ENCODE data around the gene POLR1H. TPM values are rescaled to one million over a fixed set of nuclear protein-coding genes. Genes with fewer than 3 reads are reported as not detected.
A peak's percentile ranks its signal among the peaks of the same experiment; 100 is the strongest.

Gene POLR1H
- total RNA-seq, 1 experiment from 2014 or later, result 17.6 TPM

DNA sequence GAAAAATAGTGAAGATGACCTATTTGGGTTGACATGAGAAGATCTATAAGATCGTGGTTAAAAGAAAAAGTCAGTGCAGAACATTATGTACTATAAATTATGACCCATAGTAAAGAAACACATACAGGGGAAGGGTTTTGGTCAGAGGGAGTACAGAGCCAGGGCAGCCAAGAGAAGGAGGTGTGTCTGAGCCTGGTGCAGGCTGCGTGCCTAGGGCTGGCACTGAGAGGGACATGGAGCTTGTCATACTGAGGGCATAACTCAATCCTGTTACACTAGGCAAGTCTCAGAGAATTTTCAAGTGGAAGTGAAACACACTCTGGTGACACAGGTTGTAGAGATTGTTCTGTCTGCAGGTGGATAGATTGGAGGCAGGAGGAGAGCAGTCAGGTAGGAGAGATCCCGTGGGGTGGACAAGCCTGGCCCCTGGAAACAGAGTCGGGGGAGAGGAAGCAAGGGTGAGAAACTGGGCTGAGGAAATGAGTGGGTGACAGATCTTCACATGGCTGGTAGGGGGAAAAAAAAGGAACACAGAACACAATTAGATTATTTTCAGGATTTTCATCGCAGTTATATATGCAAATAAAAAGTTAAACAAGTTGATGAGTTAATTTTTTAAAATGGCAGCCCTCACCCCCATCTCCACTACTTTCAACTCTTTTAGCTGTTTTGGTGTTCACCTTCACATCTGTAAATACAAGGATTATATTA, 33.0 kb downstream of the POLR1H start:
- DNase-seq (ENCODE audit: low read depth), result no peak

DNA sequence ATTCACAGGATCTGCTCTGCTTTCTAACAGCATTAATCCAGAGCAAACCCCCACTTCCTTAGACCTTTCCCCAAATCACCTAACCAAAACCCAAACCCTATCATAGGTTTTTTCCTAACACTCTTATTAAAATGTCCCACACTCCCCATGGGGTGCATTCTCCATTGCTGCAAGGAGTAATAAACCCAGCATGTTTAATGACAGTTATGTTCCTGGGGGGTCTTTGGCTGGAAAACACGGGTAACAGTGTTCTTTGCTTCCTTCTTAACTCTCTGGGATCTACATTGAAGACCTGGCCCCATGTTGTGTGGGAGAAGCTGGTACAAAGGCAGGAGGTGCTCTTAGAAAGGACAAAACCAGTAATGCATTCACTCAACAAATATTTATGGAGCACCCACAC, 35.8 kb downstream of the POLR1H start:
- no peak for DNase-seq (ENCODE audit: low read depth)

DNA sequence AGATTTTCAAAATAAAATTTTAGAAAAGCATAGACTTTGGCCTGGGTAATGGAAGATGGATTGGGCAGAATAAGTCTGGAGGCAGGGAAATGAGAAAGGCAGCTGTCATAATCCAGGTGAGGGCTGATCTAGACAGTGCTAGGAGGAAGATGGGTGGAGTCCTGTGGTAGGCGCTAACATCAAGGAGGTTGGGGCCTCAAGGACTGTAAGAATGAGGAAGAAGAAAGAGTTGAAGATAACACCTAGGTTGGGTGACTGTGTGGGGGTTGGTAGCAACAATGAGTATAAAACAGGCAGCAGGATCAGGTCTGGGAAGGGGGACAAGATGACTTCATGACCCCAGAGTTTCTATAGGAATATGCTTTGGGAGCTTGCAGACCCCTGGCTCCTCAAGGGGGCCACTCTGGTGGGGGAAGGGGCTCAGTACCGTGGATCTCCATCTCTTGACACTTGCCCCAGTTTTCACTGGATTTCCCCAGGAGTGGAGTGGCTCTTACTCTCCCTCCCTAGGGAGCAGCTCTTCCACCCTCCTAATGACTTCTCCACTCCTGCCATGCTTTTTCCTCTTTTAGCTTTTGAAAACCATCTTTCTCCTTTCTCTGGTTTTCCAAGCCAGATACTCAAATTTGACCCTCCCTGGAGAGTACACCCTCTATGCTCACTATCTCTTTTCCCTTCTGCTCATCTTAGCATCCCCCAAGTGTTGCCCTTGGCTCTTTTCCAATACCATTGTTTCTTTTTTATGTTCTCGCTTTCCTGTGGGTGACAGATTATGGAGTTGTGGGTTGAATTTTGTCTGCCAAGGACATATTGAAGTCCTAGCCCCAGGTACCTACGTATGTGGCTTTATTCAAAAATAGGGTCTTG, 37.1 kb downstream of the POLR1H start:
- no peak for DNase-seq (ENCODE audit: low read depth)

DNA sequence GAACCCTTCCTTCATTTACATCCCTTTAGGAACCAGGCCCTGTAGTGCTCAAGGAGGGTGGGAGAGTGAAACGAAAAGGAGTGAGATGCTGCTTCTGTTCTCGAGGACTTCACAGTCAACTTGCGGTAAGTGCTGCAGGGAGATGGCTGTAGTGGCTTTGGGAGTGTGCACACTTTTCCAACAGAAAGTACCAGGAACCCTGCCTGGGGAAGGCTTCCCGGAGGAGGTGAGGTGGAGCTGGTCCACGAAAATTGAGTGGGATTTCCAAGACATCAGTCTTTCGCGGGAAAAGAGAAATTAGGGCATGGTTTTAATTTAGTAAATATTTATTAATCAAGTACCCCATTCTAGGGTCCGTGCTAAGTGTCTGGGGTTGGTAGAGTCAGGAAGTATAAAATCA, 39.1 kb downstream of the POLR1H start:
- no peak for DNase-seq (ENCODE audit: low read depth)

DNA sequence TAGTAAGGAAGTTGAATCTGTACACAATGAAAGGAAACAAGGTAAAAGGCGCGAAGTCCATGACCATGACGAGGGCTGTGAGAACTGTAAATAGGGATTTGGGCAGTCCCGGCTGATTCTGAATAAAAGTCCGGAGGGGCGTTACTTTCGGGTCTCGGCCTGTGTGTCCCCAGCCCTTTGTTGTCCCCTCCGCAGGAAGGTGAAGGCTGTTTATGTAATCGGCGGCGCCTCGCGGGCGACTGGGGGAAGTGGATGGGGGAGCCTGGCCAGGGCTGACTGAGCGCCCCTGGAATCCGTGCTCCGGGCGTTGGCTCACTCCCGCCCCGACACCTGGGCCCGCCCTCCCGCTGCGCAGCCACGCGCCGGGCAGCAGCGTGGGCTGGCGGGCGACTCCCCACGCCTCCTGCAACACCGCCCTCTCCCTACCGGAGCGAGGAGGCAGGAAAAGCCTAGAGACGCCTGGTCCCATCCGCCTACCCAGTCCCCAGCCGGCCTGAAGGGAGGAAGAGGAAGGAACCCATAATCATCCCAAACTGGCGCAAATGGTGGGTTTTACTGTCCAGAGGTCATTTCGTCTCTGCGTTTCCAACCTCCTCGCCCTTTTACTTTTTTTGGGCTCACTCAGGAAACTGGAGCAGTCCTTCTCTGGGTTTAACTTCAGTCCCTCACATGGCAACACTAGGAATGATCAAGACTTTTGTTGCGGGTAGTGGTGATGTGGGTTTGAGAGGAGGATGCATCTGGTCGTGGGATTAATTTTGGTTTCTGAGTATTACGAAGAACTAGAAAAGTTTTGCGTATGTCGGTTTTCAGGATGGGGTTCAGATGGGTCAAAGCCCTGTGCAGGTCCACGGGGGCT, 39.7 kb downstream of the POLR1H start:
- DNase-seq (ENCODE audit: low read depth), result no peak

DNA sequence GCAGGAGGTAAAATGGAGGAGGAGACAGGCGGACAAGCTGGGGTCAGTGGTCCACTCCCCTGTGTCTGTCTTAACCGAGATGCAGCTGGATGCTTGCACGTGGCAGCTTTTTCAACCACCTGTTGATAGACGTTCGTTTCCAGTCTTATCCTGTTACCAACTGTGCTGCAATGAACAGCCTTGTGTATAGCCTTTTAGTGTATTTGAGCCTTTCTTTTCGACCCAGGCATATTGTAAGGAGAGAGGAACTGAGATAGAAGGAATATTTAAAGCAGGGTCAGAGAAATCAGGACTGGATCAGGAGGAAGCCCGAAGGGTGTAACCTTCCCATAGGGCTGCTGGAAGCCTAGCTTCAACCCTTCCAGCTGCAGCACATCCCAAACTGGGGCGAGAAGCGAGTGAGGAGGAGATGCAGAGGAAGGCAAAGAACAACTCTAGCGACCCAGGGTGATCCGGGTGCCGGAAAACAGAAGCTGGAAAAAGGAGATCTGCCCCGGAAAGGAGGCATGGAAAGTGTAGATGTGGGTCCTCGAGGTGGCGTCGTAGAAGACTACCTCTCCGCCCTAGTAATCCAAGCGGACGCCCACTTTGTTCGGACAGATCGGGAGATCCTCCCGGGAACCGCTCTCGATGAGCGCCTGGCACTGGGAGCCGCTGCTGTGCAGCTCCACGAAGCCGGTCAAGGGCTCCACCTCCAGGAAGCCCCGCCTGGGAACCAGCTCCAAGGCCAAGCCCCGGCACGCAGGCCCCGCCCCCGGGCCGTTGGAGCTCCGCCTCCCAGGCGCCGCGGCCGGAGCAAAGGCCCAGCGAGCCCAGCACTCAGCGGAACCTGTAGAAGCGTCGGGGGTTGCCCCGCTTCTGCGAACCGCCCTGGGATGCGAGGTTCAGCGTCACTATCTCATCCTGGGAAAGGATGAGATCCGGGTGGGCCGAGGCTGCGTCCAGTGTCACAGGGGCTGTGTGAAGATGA, 40.7 kb downstream of the POLR1H start:
- peak; percentile 83 for DNase-seq (ENCODE audit: low read depth)

DNA sequence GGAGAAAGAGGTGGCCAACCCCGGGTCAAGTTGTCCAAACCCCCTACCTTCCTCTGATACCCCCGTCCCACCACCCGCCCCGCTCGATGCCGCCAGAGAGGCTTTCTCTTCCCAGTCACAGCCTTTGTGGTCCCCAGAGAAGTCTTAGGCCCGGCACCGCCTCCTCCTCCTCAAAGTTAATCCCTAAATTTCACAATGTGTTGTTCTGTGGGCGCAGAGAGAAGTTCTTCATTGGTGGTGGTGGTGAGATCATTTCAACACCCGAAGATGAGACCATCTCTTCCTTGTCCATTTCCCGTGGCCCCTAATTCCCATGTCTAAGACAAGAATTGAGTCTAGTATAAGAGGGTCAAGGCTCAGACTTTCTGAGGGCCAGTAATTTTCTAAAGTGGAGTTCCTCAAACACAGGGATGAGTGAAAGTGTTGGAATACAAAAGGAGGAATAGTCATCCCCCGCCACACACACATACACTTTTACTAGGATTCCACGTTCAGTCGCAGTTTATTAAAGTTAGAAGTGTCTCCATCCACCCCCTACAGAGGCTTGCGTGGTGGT, 41.4 kb downstream of the POLR1H start:
- peak; percentile 75 for DNase-seq (ENCODE audit: low read depth)

DNA sequence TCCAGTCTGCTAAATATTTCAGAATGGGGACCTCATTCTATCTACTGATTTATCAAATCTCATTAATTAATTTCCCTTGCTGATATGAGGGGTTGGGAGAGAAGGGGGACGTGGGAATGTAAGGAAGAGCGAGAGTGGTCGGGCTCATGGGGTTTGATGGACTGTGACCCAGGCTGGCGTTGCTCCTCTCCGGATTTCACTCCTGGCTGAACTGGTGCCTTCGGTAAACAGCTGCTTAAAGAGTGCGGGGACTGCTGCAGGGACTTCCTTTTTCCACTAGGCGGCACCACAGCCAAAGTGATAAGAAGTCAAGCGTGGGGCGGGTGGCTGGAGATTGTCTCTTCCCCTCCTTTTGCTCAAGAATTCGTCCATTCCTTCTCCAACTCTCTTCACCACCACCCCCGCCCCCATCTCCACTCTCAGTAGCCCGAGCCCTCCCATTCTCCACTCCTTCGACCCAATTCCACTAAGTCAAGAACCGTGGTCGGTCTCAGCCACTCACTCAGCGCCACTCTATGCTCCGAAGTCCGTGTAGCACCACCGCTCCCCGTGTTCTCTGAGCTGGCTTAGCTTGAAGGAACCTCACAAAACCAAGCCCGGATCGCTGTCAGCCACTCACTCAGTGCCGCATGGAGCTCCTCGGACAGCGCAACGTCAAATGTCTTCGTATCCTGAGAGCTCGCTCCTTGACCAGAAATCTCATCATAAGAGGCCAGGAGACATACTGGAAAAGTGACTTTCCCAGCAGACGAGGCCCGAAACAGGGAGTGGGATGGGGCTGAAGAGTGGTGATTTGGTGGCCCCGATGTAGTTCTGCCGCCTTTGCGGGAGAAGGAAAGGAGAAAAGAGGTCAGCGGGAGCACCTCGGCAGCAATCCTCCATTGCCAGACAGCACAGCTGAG, 42.2 kb downstream of the POLR1H start:
- peak; percentile 88 for DNase-seq (ENCODE audit: low read depth)

DNA sequence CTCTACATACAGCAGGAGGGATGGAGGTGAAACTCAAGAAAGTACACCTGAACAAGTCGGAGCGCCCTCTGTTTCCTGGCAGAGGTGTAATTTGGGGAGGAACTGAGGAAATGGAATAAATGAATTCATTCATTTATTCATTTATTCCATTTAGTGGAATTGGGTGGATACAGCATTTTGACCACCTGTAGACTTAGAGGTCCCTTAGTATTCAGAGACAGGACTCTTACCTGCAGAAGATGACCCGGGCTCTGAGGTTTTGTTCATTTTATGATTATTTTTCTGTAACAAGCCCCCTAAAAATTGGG, 42.8 kb downstream of the POLR1H start:
- no peak for DNase-seq (ENCODE audit: low read depth)

DNA sequence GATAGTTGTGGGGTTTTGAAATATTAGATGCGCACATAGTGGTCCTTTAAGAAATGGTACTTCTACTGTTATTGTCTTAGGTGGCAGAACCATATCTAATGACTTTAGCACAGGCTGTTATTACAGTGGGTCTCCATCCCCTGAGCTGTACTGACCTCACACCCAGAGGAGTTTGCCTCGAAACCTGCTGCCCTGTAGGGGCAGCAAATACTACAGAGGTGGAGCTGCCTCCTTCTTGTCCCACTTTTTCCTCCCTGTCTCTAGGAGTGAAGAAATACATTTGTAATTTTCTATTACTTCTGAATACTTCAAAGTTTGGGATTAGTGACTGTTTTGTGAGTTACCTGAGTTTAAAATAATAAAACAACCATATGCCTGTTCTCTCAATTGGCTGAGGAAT, 43.6 kb downstream of the POLR1H start:
- no peak for DNase-seq (ENCODE audit: low read depth)

DNA sequence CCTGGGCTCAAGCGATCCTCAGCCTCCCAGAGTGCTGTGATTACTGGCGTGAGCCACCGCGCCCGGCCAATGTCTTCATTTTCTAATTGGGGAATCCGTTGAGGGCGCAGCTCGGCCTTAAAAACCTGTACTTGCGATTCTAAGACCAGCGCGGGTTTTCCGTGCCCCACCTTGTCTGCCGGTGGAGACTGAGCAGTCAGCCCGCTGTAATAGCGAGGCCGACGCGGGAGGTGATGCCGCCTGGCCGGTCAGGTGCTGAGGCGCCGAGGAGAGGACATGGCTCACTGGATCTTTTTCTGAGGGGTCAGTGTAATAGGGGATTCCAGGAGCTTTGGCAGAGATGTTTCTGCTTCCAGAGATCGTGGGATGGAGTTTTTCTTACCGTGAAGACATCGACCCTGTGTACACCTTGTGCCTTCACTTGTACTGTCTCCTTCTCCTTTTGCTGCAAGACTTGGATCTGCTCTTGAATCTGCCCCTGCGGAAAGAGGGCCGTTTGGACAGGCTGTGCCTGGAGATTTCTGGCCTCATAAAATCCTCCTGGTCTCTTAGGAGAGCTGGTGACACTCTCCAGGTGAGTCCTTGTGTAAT, 50.3 kb downstream of the POLR1H start:
- no peak for DNase-seq (ENCODE audit: low read depth)

DNA sequence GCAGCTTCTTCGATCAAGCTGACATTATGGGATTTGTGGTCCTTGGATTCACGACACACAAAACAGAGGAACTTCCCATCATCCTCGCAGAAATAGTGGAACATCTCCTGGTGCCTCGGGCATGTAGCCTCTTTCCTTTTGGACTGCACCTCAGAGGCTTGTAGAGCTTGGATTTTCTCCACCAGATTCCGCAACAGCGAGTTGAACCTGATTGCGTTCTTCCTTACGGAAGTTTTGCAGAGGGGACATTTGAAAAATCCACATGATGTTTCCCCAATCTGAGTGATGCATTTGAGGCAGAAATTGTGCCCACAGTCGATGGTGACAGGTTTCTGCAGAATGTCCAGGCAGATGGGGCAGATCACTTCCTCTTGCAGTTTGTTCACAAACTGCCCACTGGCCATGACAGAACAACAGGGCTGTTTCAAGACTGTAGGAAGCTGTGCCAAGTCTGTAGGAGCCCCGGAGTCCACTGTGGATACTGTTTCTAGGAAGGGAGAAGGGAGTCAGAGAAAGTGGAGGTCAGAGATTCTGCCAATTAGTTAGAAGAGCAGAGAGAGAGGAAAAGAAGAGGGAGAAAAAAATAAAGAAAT, 51.4 kb downstream of the POLR1H start:
- no peak for DNase-seq (ENCODE audit: low read depth)

DNA sequence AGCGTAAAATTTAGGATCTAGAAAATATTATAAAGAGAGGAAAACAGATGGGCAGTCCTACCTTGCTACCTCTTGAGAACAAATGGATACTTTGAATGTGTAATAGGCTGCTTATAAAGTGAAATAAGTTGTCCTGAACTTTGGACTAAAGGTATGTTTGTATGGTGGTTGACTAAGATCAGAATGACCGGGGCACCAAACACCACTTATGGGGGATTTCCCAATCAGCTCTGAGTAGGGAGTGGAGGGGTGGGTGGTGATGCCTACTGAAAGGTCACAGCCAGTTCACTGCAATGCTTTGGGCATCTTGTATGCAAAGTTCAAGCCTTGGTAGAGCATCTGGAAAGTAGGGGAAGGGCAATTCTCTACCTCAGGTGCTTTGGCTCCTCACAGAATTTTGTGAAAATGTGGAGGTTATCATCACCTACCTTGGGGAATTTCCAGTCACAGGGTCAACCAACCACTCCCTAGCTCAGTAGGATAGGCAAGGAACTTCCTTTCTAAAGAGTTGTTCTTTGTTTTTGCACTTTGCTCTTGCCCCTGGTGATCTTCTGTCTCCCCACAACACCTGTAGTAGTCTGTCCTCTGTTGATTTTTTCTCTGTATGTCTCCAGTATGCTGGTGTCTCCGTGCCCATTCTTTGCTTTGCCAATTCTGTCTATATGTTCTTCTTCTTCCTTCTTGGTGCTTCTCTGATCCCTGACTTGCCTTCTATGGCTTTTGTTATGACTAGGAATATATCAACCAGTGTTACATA, 52.1 kb downstream of the POLR1H start, which contains the start of gene TRIM31:
TSS of gene TRIM31 (minus strand) at position 88 of the 757 bp plus-strand sequence. CDS start 285 bp downstream, outside the sequence.
- DNase-seq (ENCODE audit: low read depth), result no peak

DNA sequence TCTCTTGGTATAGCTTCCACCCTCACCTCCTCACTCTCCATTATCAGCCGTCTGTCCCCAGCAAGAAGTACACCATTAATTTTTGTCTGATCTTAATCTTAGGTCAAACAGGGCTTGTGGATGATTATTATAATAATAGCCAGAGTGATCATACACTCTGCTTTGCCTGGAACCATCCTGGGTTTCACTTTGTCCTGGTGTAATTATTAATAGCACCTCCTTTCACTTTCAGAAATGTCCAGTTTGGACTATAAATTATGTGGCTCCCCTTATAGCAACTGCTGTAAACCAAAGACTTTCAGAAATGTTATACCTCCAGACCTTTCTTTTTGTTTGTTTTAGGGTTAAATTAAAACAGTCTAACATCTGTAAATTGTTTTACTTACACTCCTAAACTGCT, 52.8 kb downstream of the POLR1H start:
- no peak for DNase-seq (ENCODE audit: low read depth)
